Mesendoderm (in vitro differentiated cells): Measurements from ENCODE around the gene PEDS1.

Source experiments
- DNase-seq: peaks from one replicate; pipeline ENCODE4 v3.0.0; 2013
- H2AK5ac ChIP-seq: 2 replicates; pipeline ENCODE4 v1.6.1; 2013; ENCODE audit warnings: low read length, inconsistent platforms
- H2BK120ac ChIP-seq: 2 replicates; pipeline ENCODE4 v1.6.1; 2013; ENCODE audit warnings: low read depth, mild to moderate bottlenecking, low read length, moderate library complexity, mixed read lengths
- H2BK15ac ChIP-seq: replicated peaks from 2 replicates; pipeline ENCODE4 v1.6.1; 2013; ENCODE audit warnings: low read depth, mild to moderate bottlenecking, moderate library complexity
- H2BK5ac ChIP-seq: 2 replicates; pipeline ENCODE4 v1.6.1; 2013; ENCODE audit warnings: low read length, inconsistent platforms
- H3K18ac ChIP-seq: 2 replicates; pipeline ENCODE4 v1.6.1; 2013; ENCODE audit warnings: mild to moderate bottlenecking, low read length, mixed read lengths
- H3K23ac ChIP-seq: one replicate; pipeline ENCODE4 v1.6.1; 2013; ENCODE audit warnings: low read length
- H3K27ac ChIP-seq: 2 replicates; pipeline ENCODE4 v1.5.1; 2013; ENCODE audit warnings: low read depth, mild to moderate bottlenecking, inconsistent platforms, low read length, moderate library complexity
- H3K27me3 ChIP-seq: 2 replicates; pipeline ENCODE4 v1.6.1; 2013; ENCODE audit warnings: low read length, control low read depth, mild to moderate bottlenecking, inconsistent platforms; ENCODE audit not compliant: insufficient read depth, poor library complexity
- H3K36me3 ChIP-seq: 2 replicates; pipeline ENCODE4 v1.6.1; 2013; ENCODE audit warnings: low read length, inconsistent platforms; ENCODE audit not compliant: control insufficient read depth, insufficient read depth
- H3K4ac ChIP-seq: one replicate; pipeline ENCODE4 v1.6.1; 2013; ENCODE audit warnings: low read depth, mild to moderate bottlenecking, low read length, moderate library complexity
- H3K4me1 ChIP-seq: 2 replicates; pipeline ENCODE4 v1.6.1; 2013; ENCODE audit warnings: low read depth, low read length, inconsistent platforms; ENCODE audit not compliant: control insufficient read depth
- H3K4me2 ChIP-seq: 2 replicates; pipeline ENCODE4 v1.6.1; 2013; ENCODE audit warnings: low read length
- H3K4me3 ChIP-seq: 2 replicates; pipeline ENCODE4 v1.5.1; 2013; ENCODE audit warnings: mild to moderate bottlenecking, low read length
- H3K56ac ChIP-seq: one replicate; pipeline ENCODE4 v1.6.1; 2013; ENCODE audit warnings: low read length
- H3K79me1 ChIP-seq: 2 replicates; pipeline ENCODE4 v1.6.1; 2013; ENCODE audit warnings: low read length, inconsistent platforms
- H3K79me2 ChIP-seq: 2 replicates; pipeline ENCODE4 v1.6.1; 2013; ENCODE audit warnings: mild to moderate bottlenecking, low read length; ENCODE audit not compliant: control insufficient read depth, insufficient read depth
- H3K9ac ChIP-seq: 2 replicates; pipeline ENCODE4 v1.6.1; 2013; ENCODE audit warnings: low read length, inconsistent platforms
- H4K5ac ChIP-seq: one replicate; pipeline ENCODE4 v1.6.1; 2013; ENCODE audit warnings: low read length
- H4K8ac ChIP-seq: one replicate; pipeline ENCODE4 v1.6.1; 2013; ENCODE audit warnings: low read depth, mild to moderate bottlenecking, control low read depth, low read length, moderate library complexity
- WGBS: extraction: QIAGEN DNeasy Blood & Tissue Kit; methylation state at CpG from one replicate; pipeline ENCODE4 v1.1.7; 2013; ENCODE audit warnings: low lambda C conversion rate, missing lambda C conversion rate; ENCODE audit not compliant: insufficient coverage; ENCODE audit errors: extremely low coverage; 5-methylcytosine and 5-hydroxymethylcytosine counted together

Gene PEDS1

GRCh38 chr20:50127587-50128519, 25.7 kb downstream of the PEDS1 start:
- no CpG with 5 or more reads among the region's 28 CpGs for WGBS
- Histone ChIP-seq H3K56ac (no peak overlapping the region), H4K5ac (no peak overlapping the region), H3K36me3 (peaks cover 23% of the 10 kb centered on the region), H2BK15ac (no peak overlapping the region), H3K27ac (no peak overlapping the region), H3K4me3 (no peak overlapping the region), H3K79me2 (no peaks in the 10 kb centered on the region), H2AK5ac (no peak overlapping the region), H4K8ac (no peak overlapping the region), H3K79me1 (peaks cover 5% of the 10 kb centered on the region), H3K27me3 (no peaks in the 10 kb centered on the region), H3K4me1 (no peaks in the 10 kb centered on the region), H3K18ac (no peak overlapping the region), H3K4ac (no peak overlapping the region), H3K9ac (no peak overlapping the region), H3K4me2 (no peak overlapping the region), H2BK5ac (no peak overlapping the region), H3K23ac (no peak overlapping the region), H2BK120ac (no peak overlapping the region)
- no peak for DNase-seq

- H3K36me3 ChIP-seq = peaks cover 23% of the 10 kb centered on the region
- no peak overlapping the region for H2BK15ac ChIP-seq
- no CpG with 5 or more reads among the region's 4 CpGs for WGBS
- no peak overlapping the region for H3K4me2 ChIP-seq
- no peak overlapping the region for H2AK5ac ChIP-seq
- H4K8ac ChIP-seq = no peak overlapping the region
- H4K5ac ChIP-seq = no peak overlapping the region
- H3K56ac ChIP-seq = no peak overlapping the region
- H3K4me3 ChIP-seq = no peak overlapping the region
- H3K79me2 ChIP-seq = no peaks in the 10 kb centered on the region
- H3K79me1 ChIP-seq = no peaks in the 10 kb centered on the region
- no peak overlapping the region for H3K4ac ChIP-seq
- no peak overlapping the region for H3K23ac ChIP-seq
- no peak overlapping the region for H2BK5ac ChIP-seq
- H3K27me3 ChIP-seq = no peaks in the 10 kb centered on the region
- no peak for DNase-seq
- H3K18ac ChIP-seq = no peak overlapping the region
- H3K27ac ChIP-seq = no peak overlapping the region
- no peak overlapping the region for H2BK120ac ChIP-seq
- no peaks in the 10 kb centered on the region for H3K4me1 ChIP-seq
- no peak overlapping the region for H3K9ac ChIP-seq
Observed at GRCh38 chr20:50126662-50127061, 26.9 kb downstream of the PEDS1 start.

- no peak overlapping the region for H2BK5ac ChIP-seq
- no peak overlapping the region for H3K56ac ChIP-seq
- H3K4me3 ChIP-seq = no peak overlapping the region
- no peak overlapping the region for H3K4me2 ChIP-seq
- H3K4me1 ChIP-seq = no peaks in the 10 kb centered on the region
- no peaks in the 10 kb centered on the region for H3K79me2 ChIP-seq
- H3K27ac ChIP-seq = no peak overlapping the region
- no peak overlapping the region for H2AK5ac ChIP-seq
- DNase-seq = no peak
- no peaks in the 10 kb centered on the region for H3K27me3 ChIP-seq
- H3K79me1 ChIP-seq = no peaks in the 10 kb centered on the region
- no peak overlapping the region for H2BK120ac ChIP-seq
- H3K23ac ChIP-seq = no peak overlapping the region
- no CpG with 5 or more reads among the region's 3 CpGs for WGBS
- no peak overlapping the region for H3K4ac ChIP-seq
- no peak overlapping the region for H3K18ac ChIP-seq
- peaks cover 21% of the 10 kb centered on the region for H3K36me3 ChIP-seq
- H3K9ac ChIP-seq = no peak overlapping the region
- H2BK15ac ChIP-seq = no peak overlapping the region
- no peak overlapping the region for H4K8ac ChIP-seq
- no peak overlapping the region for H4K5ac ChIP-seq
Observed at GRCh38 chr20:50125279-50125678, 28.2 kb downstream of the PEDS1 start.

GRCh38 chr20:50124496-50124895, 29.0 kb downstream of the PEDS1 start:
- WGBS = no CpG with 5 or more reads among the region's 9 CpGs

DNA sequence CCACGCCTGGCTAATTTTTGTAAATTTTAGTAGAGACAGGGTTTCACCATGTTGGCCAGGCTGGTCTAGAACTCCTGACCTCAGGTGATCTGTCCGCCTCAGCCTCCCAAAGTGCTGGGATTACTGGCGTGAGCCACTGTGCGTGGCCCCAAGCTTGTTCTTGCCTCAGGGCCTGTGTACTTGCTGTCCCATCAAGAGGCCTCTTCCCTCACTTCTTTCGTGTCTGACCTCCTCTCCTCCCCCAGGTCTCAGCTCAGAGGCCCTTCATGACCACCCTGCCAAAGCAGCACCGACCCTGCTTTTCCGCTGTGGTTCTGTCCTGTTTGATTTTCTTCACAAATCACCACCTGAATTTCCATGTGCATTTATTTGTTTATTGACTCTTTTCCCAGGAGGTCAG, 30.1 kb downstream of the PEDS1 start:
- no peaks in the 10 kb centered on the region for H3K79me2 ChIP-seq
- H2BK5ac ChIP-seq = no peak overlapping the region
- H3K27ac ChIP-seq = no peak overlapping the region
- no peaks in the 10 kb centered on the region for H3K4me1 ChIP-seq
- H2BK120ac ChIP-seq = no peak overlapping the region
- peaks cover 18% of the 10 kb centered on the region for H3K36me3 ChIP-seq
- no peaks in the 10 kb centered on the region for H3K79me1 ChIP-seq
- H3K56ac ChIP-seq = no peak overlapping the region
- no peak overlapping the region for H3K18ac ChIP-seq
- no peak overlapping the region for H3K4me3 ChIP-seq
- H3K4me2 ChIP-seq = no peak overlapping the region
- no peak overlapping the region for H4K5ac ChIP-seq
- H3K27me3 ChIP-seq = no peaks in the 10 kb centered on the region
- no peak for DNase-seq
- H2AK5ac ChIP-seq = no peak overlapping the region
- H3K23ac ChIP-seq = no peak overlapping the region
- H3K4ac ChIP-seq = no peak overlapping the region
- WGBS = no CpG with 5 or more reads among the region's 7 CpGs
- no peak overlapping the region for H3K9ac ChIP-seq
- H4K8ac ChIP-seq = no peak overlapping the region
- no peak overlapping the region for H2BK15ac ChIP-seq

More at GRCh38 chr20:50124496-50124895, 29.0 kb downstream of the PEDS1 start:
- no peaks in the 10 kb centered on the region for H3K4me1 ChIP-seq
- no peak overlapping the region for H2BK5ac ChIP-seq
- no peak overlapping the region for H4K8ac ChIP-seq
- no peak overlapping the region for H3K27ac ChIP-seq
- H2BK15ac ChIP-seq = no peak overlapping the region
- H2BK120ac ChIP-seq = no peak overlapping the region
- H3K4me3 ChIP-seq = no peak overlapping the region
- no peak overlapping the region for H3K9ac ChIP-seq
- no peaks in the 10 kb centered on the region for H3K27me3 ChIP-seq
- H3K23ac ChIP-seq = no peak overlapping the region
- H3K4ac ChIP-seq = no peak overlapping the region
- H3K79me1 ChIP-seq = no peaks in the 10 kb centered on the region
- DNase-seq = no peak
- H3K79me2 ChIP-seq = no peaks in the 10 kb centered on the region
- H2AK5ac ChIP-seq = no peak overlapping the region
- no peak overlapping the region for H3K56ac ChIP-seq
- peaks cover 20% of the 10 kb centered on the region for H3K36me3 ChIP-seq
- no peak overlapping the region for H3K18ac ChIP-seq
- no peak overlapping the region for H3K4me2 ChIP-seq
- H4K5ac ChIP-seq = no peak overlapping the region
